GM10847 (cell line): ENCODE measurements around the gene CYB5R2.

Source experiments
- POLR2A ChIP-seq: IDR thresholded peaks from 2 replicates; pipeline ENCODE4 v1.6.1; 2011; ENCODE audit not compliant: insufficient read length; ENCODE audit errors: extremely low read depth

The CYB5R2 gene

DNA sequence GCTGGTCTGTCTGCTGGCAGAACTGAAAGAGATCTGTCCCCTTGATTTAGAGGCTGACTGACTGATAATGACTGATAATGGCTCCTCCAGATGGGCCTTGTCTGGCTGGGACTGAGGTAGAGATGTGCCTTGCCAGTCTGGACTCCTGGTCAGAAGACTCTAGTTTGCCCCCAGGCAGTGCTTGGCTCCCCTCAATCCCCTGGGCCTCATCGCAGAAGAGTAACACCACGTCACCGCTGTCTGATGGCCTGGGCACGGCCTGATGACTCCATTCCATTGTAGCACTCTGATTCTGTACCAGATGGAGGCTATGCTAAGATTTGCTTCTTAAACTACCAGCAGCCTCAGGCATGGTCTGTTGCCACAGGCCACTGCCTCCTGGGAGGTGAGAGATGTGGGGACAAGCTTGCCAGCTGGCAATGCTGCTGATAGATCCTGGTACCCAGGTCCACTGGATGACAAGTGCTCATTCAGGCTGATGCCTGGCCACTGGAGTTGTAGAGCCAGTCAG, 19.1 kb downstream of the CYB5R2 start:
- no peak for TF ChIP-seq POLR2A

DNA sequence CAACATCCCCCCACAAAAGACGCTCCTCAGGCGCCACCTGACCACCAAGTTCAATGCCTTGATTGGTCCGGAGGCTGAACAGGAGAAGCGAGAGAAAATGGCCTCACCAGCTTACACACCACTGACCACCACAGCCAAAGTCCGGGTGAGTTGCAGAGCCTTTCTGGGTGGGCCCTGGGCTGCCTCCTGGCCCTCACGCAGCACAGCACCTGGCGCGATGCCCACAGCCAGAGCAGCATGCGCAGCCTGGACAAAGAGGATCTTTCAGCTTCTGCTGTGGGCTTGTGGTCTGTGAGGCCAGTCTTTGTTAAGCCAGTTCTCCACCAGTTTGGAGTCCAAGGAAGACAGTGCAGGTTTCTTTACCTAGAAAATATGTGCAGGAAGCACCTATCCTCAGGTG, 21.6 kb downstream of the CYB5R2 start:
- TF ChIP-seq POLR2A: no peak

DNA sequence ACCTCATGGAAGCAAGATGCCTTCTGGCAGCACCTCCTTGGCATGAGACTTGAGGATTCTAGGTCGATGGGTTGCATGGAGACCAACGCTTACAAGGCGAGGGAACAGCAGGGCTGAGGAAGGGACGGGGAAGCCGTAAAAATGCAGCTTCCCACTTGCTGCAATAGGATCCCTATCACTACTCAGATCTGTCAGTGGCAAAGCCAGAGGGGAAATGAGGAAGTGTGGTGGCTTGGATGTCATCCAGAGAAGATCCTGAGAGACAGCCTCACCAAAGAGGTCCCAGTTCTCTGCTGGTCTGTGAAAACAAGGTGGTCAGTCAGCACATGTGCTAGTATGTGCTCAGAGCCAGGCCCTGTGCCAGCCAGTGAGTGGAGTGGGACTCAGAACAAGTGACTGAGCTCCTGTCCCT, 22.2 kb downstream of the CYB5R2 start:
- TF ChIP-seq POLR2A: no peak

GRCh38 chr11:7648264-7648663, 25.0 kb downstream of the CYB5R2 start:
- no peak for TF ChIP-seq POLR2A

- no peak for TF ChIP-seq POLR2A
These were observed 26.4 kb downstream of the CYB5R2 start for GRCh38 chr11:7646866-7647265.

- no peak for TF ChIP-seq POLR2A
These were observed 28.1 kb downstream of the CYB5R2 start for GRCh38 chr11:7645206-7645605.

GRCh38 chr11:7643314-7643713, 30.0 kb downstream of the CYB5R2 start:
- no peak for TF ChIP-seq POLR2A

DNA sequence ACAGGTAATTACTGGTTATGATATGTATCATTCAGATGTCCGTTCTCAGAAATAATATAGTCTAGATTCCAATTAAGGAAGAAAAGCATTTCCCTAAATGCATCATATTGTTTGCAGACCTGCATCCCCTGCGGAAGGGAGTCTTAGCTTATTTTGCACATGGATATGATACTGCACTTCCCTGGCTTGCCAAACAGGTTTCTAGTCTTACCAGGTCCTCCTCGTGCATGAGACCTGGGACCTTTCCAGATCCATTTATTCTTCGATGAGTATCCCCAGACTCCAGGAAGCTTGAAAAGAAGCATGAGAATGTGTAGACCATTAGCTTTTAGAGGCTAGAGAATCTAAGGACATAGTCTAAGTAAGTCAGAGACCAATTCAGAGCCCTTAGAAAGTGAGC, 30.6 kb downstream of the CYB5R2 start:
- no peak for TF ChIP-seq POLR2A

- no peak for TF ChIP-seq POLR2A
These were observed 32.5 kb downstream of the CYB5R2 start for GRCh38 chr11:7640816-7641215.

GRCh38 chr11:7639643-7640025, 33.7 kb downstream of the CYB5R2 start:
- no peak for TF ChIP-seq POLR2A

GRCh38 chr11:7638710-7639642, 34.3 kb downstream of the CYB5R2 start:
- TF ChIP-seq POLR2A: no peak

DNA sequence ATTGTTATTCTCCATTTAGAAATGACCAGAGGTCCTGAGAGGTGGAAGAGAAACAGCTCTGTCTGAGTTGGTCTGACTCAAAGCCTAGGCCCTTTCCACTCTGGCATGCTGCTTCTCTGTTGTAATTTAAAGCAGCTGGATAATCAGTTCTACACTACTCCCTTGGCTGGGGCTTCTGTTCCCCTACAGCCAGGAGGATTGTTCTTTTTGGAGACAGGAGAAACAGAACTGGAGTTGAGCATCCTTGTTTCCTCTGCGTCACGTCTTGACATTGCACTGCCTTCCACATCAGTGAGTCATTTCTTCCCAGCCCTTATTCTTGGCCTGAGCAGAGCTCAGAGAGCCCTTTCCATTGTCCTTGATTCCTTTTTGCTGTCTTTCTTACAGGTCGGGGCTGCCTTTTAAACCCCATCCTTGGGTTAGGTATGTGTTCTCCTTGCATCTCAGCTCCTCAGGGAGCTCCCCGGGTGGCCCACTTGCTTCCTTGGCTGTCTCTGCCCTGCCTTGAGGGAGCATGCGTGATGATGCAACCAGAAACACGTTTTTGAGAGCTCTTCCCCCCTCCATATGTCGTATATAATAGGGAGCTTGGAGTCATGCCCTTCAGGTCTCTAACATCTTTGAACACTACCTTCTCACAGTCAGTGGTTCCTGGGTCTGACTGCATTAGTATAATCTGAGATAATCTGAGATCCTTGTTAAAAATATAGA, 35.7 kb downstream of the CYB5R2 start:
- TF ChIP-seq POLR2A: no peak

- no peak for TF ChIP-seq POLR2A
These were observed 37.0 kb downstream of the CYB5R2 start for GRCh38 chr11:7636350-7636749.

DNA sequence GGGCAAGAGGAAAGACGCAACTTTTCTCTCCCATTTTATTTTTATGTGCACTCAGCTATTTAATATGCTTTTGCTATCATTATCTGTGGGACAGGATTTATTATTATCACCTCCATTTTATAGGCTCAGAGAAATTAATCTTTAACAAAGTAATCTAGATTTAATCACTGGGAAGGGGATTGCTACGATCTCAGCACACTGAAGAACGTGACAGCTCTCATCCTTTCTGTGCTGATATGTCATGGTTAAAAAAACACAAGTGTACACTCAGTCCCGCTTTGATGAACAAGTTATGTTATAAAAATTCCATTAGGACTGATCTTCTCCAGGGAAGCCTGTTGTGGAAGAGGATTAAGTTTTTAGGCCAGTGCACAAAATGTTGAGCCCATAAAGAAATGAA, 37.6 kb downstream of the CYB5R2 start:
- TF ChIP-seq POLR2A: no peak

GRCh38 chr11:7635137-7635536, 38.2 kb downstream of the CYB5R2 start:
- TF ChIP-seq POLR2A: no peak

GRCh38 chr11:7632211-7632610, 41.1 kb downstream of the CYB5R2 start:
- no peak for TF ChIP-seq POLR2A
